Activated naive CD4-positive, alpha-beta T cell treated with anti-CD3 and anti-CD28 coated beads, Interleukin-2, amount 50 U/mL, for 72 hours (primary cell): Measurements from ENCODE around the gene ZNF343. TPM values are rescaled to one million over a fixed set of nuclear protein-coding genes. Genes with fewer than 3 reads are reported as not detected.
A peak's percentile ranks its signal among the peaks of the same experiment; 100 is the strongest.

Source experiments
- ATAC-seq, 2 donors: fragments of 150-1000 bp; cut with Tn5 transposase; 2 replicates each; pipeline ENCODE4 v1.10.0; 2021; ENCODE audit warnings: mild to moderate bottlenecking in 2 of 2, moderate library complexity in 2 of 2
- DNase-seq, 2 donors: peaks; one replicate each; pipeline ENCODE4 v3.0.0; 2021 to 2022; ENCODE audit warnings: low spot score in 2 of 2
- H3K27ac Mint-ChIP-seq, 2 donors: one replicate each; pipeline ENCODE4 v1.8.0; 2022; ENCODE audit warnings: mild to moderate bottlenecking in 2 of 2, mixed read lengths in 2 of 2
- H3K36me3 Mint-ChIP-seq, 2 donors: one replicate each; pipeline ENCODE4 v1.8.0; 2022; ENCODE audit warnings: mixed read lengths in 2 of 2
- H3K9me3 Mint-ChIP-seq, 2 donors: one replicate each; pipeline ENCODE4 v1.8.0; 2022; ENCODE audit warnings: mixed read lengths in 2 of 2
- total RNA-seq, 2 donors: library from RNA; stranded (reverse); gene quantifications; one replicate each; pipeline ENCODE4 v1.2.3, GENCODE V29; 2022

Gene ZNF343
- total RNA-seq, 2 donors from 2014 or later, result 7.7 to 13.7 TPM

- H3K27ac Mint-ChIP-seq, result peak overlapping the region in 1 of 2 donors; percentile 79
- H3K36me3 Mint-ChIP-seq, result peaks cover 56 to 84% of the 10 kb centered on the region in 2 donors
- DNase-seq (no peak), ATAC-seq (no peak)
- H3K9me3 Mint-ChIP-seq, result no peaks in the 10 kb centered on the region
Measured at GRCh38 chr20:2463616-2464365, 44.9 kb downstream of the ZNF343 start.

- Mint-ChIP-seq H3K36me3 (peaks cover 43 to 71% of the 10 kb centered on the region in 2 donors), H3K27ac (peak overlapping the region in 1 of 2 donors; percentile 22), H3K9me3 (no peaks in the 10 kb centered on the region)
- ATAC-seq (no peak), DNase-seq (no peak)
Measured at GRCh38 chr20:2462484-2462883, 46.2 kb downstream of the ZNF343 start.

- ATAC-seq (peak in 1 of 2 donors; percentile 17), DNase-seq (no peak)
- H3K27ac Mint-ChIP-seq, result peak overlapping the region in 1 of 2 donors; percentile 45
- H3K36me3 Mint-ChIP-seq, result peaks cover 34 to 57% of the 10 kb centered on the region in 2 donors
- H3K9me3 Mint-ChIP-seq, result no peaks in the 10 kb centered on the region
Measured at GRCh38 chr20:2460752-2461424, 47.8 kb downstream of the ZNF343 start.

- Mint-ChIP-seq H3K9me3 (no peaks in the 10 kb centered on the region), H3K36me3 (peaks cover 29 to 50% of the 10 kb centered on the region in 2 donors), H3K27ac (peak overlapping the region in 1 of 2 donors; percentile 66)
- ATAC-seq, result no peak
- no peak for DNase-seq
Measured at GRCh38 chr20:2459981-2460751, 48.5 kb downstream of the ZNF343 start.

- ATAC-seq (no peak), DNase-seq (no peak)
- Mint-ChIP-seq H3K27ac (no peak overlapping the region), H3K36me3 (peaks cover 26 to 44% of the 10 kb centered on the region in 2 donors), H3K9me3 (no peaks in the 10 kb centered on the region)
Measured at GRCh38 chr20:2458919-2459499, 49.7 kb downstream of the ZNF343 start.

- ATAC-seq (no peak), DNase-seq (no peak)
- Mint-ChIP-seq H3K9me3 (no peaks in the 10 kb centered on the region), H3K27ac (no peak overlapping the region), H3K36me3 (peaks cover 6 to 16% of the 10 kb centered on the region in 2 donors)
Measured at GRCh38 chr20:2455771-2456497, 52.8 kb downstream of the ZNF343 start.

- Mint-ChIP-seq H3K27ac (no peak overlapping the region), H3K9me3 (no peaks in the 10 kb centered on the region), H3K36me3 (no peaks in the 10 kb centered on the region)
- no peak for DNase-seq
- ATAC-seq, result no peak
Measured at GRCh38 chr20:2453792-2454191, 54.9 kb downstream of the ZNF343 start.

- peak in 1 of 2 donors; percentile 78 for DNase-seq
- H3K9me3 Mint-ChIP-seq, result no peaks in the 10 kb centered on the region
- peak; percentile 34 to 61 for ATAC-seq
- H3K27ac Mint-ChIP-seq, result no peak overlapping the region
- peaks cover 0 to 3% of the 10 kb centered on the region in 2 donors for H3K36me3 Mint-ChIP-seq
Measured at GRCh38 chr20:2451939-2452732, 56.6 kb downstream of the ZNF343 start.

GRCh38 chr20:2451422-2451821, 57.3 kb downstream of the ZNF343 start:
- DNase-seq, result no peak

GRCh38 chr20:2449386-2449785, 59.3 kb downstream of the ZNF343 start:
- ATAC-seq, result no peak

More at GRCh38 chr20:2451422-2451821, 57.3 kb downstream of the ZNF343 start:
- no peak for ATAC-seq
- Mint-ChIP-seq H3K36me3 (peaks cover 0 to 7% of the 10 kb centered on the region in 2 donors), H3K27ac (peak overlapping the region in 1 of 2 donors; percentile 6), H3K9me3 (no peaks in the 10 kb centered on the region)

GRCh38 chr20:2446845-2447244, 61.9 kb downstream of the ZNF343 start:
- DNase-seq (no peak), ATAC-seq (no peak)
- peaks cover 0 to 13% of the 10 kb centered on the region in 2 donors for H3K36me3 Mint-ChIP-seq
- no peaks in the 10 kb centered on the region for H3K9me3 Mint-ChIP-seq
- no peak overlapping the region for H3K27ac Mint-ChIP-seq

More at GRCh38 chr20:2449386-2449785, 59.3 kb downstream of the ZNF343 start:
- H3K36me3 Mint-ChIP-seq, result peaks cover 0 to 13% of the 10 kb centered on the region in 2 donors
- H3K27ac Mint-ChIP-seq, result no peak overlapping the region
- no peak for DNase-seq
- no peaks in the 10 kb centered on the region for H3K9me3 Mint-ChIP-seq

Other genes with a start within 250 kb of the ZNF343 start
- gene TGM3, start 212.9 kb downstream of the ZNF343 start, total RNA-seq, result under 1 TPM in 1 of 2 donors, not detected in 1; 0.16 TPM
- gene TGM6, start 128.0 kb downstream of the ZNF343 start, total RNA-seq, result not detected
- gene SNRPB, start 38.1 kb downstream of the ZNF343 start, total RNA-seq, result 100 to 1,000 TPM; 384 to 461 TPM
- gene TMC2, start 27.7 kb upstream of the ZNF343 start, total RNA-seq, result not detected
- gene NOP56, start 143.7 kb upstream of the ZNF343 start, total RNA-seq, result 100 to 1,000 TPM; 324 to 443 TPM
- gene IDH3B, start 155.3 kb upstream of the ZNF343 start, total RNA-seq, result 100 to 1,000 TPM; 129 to 150 TPM
- gene EBF4, start 183.9 kb upstream of the ZNF343 start, total RNA-seq, result 1 to 10 TPM; 4.0 to 8.3 TPM